ENCODE measurements around the gene MPP2. TPM values are rescaled to one million over a fixed set of nuclear protein-coding genes. Genes with fewer than 3 reads are reported as not detected.

The MPP2 gene
- total RNA-seq, 2 experiments from 2014 or later, result 3.5 to 4.0 TPM

- Histone ChIP-seq H3K27ac (ENCODE audit: low read depth in 1 of 2, low read length in 2 of 2) (no peak overlapping the region), H3K36me3 (ENCODE audit: insufficient read depth, low read length) (no peaks in the 10 kb centered on the region), H3K4me1 (ENCODE audit: insufficient read depth, low read length) (peaks cover 8% of the 10 kb centered on the region), H3K4me3 (ENCODE audit: low read length) (no peak overlapping the region), H3K9me3 (ENCODE audit: control insufficient read depth in 1 of 2, insufficient read depth in 1 of 2, low read length in 2 of 2) (no peaks in the 10 kb centered on the region), H3K27me3 (ENCODE audit: control insufficient read depth in 1 of 2, insufficient read depth in 2 of 2, low read length in 2 of 2) (peaks cover 1 to 3% of the 10 kb centered on the region in 2 experiments)
- Mint-ChIP-seq H3K27me3 (peaks cover 28% of the 10 kb centered on the region), H3K9me3 (no peaks in the 10 kb centered on the region), H3K36me3 (ENCODE audit: low read depth) (no peaks in the 10 kb centered on the region), H3K4me3 (no peak overlapping the region), H3K4me1 (ENCODE audit: low read depth) (no peaks in the 10 kb centered on the region), H3K27ac (no peak overlapping the region)
- ChIA-PET CTCF (no interaction called here), POLR2A (no interaction called here)
- ATAC-seq (ENCODE audit: poor library complexity) (no peak), DNase-seq (no peak)
- intact Hi-C loops (cut with DNase I, micrococcal nuclease), result no loop called here
- TF ChIP-seq CTCF (IDR thresholded peaks at IDR 0.05), result no peak
Observed at GRCh38 chr17:43875476-43876147, 31.7 kb downstream of the MPP2 start.

- Mint-ChIP-seq H3K4me3 (no peak overlapping the region), H3K4me1 (ENCODE audit: low read depth) (no peaks in the 10 kb centered on the region), H3K27me3 (peaks cover 38% of the 10 kb centered on the region), H3K27ac (no peak overlapping the region), H3K36me3 (ENCODE audit: low read depth) (no peaks in the 10 kb centered on the region), H3K9me3 (no peaks in the 10 kb centered on the region)
- ATAC-seq (ENCODE audit: poor library complexity), result no peak
- peaks cover 3% of the 10 kb centered on the region for H3K4me1 ChIP-seq (ENCODE audit: insufficient read depth, low read length)
- H3K9me3 ChIP-seq (ENCODE audit: control insufficient read depth in 1 of 2, insufficient read depth in 1 of 2, low read length in 2 of 2), result no peaks in the 10 kb centered on the region
- intact Hi-C loops (cut with DNase I, micrococcal nuclease), result no loop called here
- H3K27me3 ChIP-seq (ENCODE audit: control insufficient read depth in 1 of 2, insufficient read depth in 2 of 2, low read length in 2 of 2), result peaks cover 3 to 5% of the 10 kb centered on the region in 2 experiments
- H3K27ac ChIP-seq (ENCODE audit: low read depth in 1 of 2, low read length in 2 of 2), result no peak overlapping the region
- no peak overlapping the region for H3K4me3 ChIP-seq (ENCODE audit: low read length)
- H3K36me3 ChIP-seq (ENCODE audit: insufficient read depth, low read length), result no peaks in the 10 kb centered on the region
- CTCF ChIA-PET, result no interaction called here
- no peak for DNase-seq
- no peak for TF ChIP-seq CTCF (IDR thresholded peaks at IDR 0.05)
- POLR2A ChIA-PET, result no interaction called here
Observed at GRCh38 chr17:43874293-43874692, 33.0 kb downstream of the MPP2 start.

- Mint-ChIP-seq H3K27ac (no peak overlapping the region), H3K4me1 (ENCODE audit: low read depth) (no peaks in the 10 kb centered on the region), H3K9me3 (no peaks in the 10 kb centered on the region), H3K4me3 (no peak overlapping the region), H3K27me3 (peaks cover 38% of the 10 kb centered on the region), H3K36me3 (ENCODE audit: low read depth) (no peaks in the 10 kb centered on the region)
- no peak for TF ChIP-seq CTCF (IDR thresholded peaks at IDR 0.05)
- CTCF ChIA-PET, result no interaction called here
- H3K27ac ChIP-seq (ENCODE audit: low read depth in 1 of 2, low read length in 2 of 2), result no peak overlapping the region
- peaks cover 3% of the 10 kb centered on the region for H3K4me1 ChIP-seq (ENCODE audit: insufficient read depth, low read length)
- ATAC-seq (ENCODE audit: poor library complexity), result no peak
- intact Hi-C loops (cut with DNase I, micrococcal nuclease), result no loop called here
- POLR2A ChIA-PET, result no interaction called here
- no peak for DNase-seq
- H3K36me3 ChIP-seq (ENCODE audit: insufficient read depth, low read length), result no peaks in the 10 kb centered on the region
- no peak overlapping the region for H3K4me3 ChIP-seq (ENCODE audit: low read length)
- H3K27me3 ChIP-seq (ENCODE audit: control insufficient read depth in 1 of 2, insufficient read depth in 2 of 2, low read length in 2 of 2), result peaks cover 3 to 5% of the 10 kb centered on the region in 2 experiments
- no peaks in the 10 kb centered on the region for H3K9me3 ChIP-seq (ENCODE audit: control insufficient read depth in 1 of 2, insufficient read depth in 1 of 2, low read length in 2 of 2)
Observed at GRCh38 chr17:43873815-43874214, 33.5 kb downstream of the MPP2 start.
